ENCODE measurements around the gene PPP1R2C. TPM values are rescaled to one million over a fixed set of nuclear protein-coding genes. Genes with fewer than 3 reads are reported as not detected.

PPP1R2C gene
- not detected for total RNA-seq

- ChIA-PET POLR2A (no interaction called here), CTCF (no interaction called here)
Measured at GRCh38 chrX:42778096-42778495, at the start of gene PPP1R2C. Gene PPP1R2C (minus strand): TSS chrX:42778163. CDS start chrX:42778079, 84 bp downstream.

- POLR2A ChIA-PET = no interaction called here
Measured at GRCh38 chrX:42825201-42825600, 47.2 kb upstream of the PPP1R2C start.

DNA sequence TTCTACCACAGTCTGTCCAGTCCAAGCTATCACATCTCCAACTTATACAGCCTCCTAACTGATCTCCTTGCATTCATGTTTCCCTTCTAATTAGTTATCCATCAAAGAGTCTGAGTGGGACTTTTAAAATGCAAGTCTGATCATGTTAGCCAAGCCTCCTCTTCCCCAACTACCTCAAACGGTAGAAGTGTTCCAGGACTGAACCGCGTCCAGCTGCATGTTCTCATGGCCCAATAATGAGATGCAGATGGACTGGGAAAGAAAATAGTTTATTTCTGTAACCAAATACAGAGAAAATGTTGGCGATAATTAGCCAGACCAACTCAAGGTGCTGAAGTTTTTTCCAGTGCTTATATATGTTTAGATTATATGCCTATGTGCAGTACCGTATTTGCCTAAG is 46.6 kb upstream of the PPP1R2C start:
- ChIA-PET CTCF (no interaction called here), POLR2A (no interaction called here)

More at GRCh38 chrX:42825201-42825600, 47.2 kb upstream of the PPP1R2C start:
- CTCF ChIA-PET = no interaction called here

- POLR2A ChIA-PET = no interaction called here
- CTCF ChIA-PET = no interaction called here
Measured at GRCh38 chrX:42823443-42823842, 45.5 kb upstream of the PPP1R2C start.

DNA sequence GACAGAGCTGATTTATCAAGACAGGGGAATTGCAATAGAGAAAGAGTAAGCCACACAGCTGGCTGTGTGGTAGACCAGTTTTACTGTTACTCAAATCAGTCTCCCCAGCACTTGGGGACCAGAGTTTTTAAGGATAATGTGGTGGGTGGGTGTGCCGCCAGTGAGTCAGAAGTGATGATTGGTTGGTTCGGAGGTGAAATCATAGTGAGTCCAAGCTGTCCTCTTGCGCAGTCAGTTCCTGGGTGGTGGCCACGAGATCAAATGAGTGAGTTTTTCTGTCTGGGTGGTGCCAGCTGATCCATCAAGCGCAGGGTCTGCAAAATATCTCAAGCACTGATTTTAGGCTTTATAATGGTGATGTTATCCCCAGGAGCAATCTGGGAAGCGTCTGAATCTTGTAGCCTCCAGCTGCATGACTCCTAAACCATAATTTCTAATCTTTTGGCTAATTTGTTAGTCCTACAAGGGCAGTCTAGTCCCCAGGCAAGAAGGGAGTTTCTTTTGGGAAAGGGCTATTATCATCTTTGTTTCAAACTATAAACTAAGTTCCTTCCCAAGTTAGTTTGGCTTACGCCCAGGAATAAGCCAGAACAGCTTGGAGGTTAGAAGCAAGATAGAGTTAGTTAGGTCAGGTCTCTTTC is 44.0 kb upstream of the PPP1R2C start:
- ChIA-PET CTCF (no interaction called here), POLR2A (no interaction called here)

- CTCF ChIA-PET = no interaction called here
- POLR2A ChIA-PET = no interaction called here
Measured at GRCh38 chrX:42818151-42818921, 40.4 kb upstream of the PPP1R2C start.

DNA sequence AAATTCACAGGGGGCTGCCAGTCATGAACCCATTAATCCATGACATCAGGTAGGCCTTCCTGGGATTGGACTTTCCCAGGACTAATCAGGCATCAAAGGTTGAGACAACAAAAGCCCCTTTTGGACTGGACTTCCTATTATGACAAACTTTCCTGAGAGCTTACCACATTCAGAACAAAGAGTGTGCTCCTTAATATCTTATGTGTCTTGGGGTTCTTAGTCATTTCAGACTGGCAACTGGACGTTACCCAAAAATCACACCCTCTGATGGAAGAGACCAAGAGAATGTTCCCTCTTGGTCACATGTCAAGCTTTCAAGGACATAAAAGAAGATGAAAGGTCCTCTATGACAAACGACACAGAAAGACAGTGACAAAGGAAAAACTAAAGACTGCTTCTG is 31.6 kb upstream of the PPP1R2C start:
- ChIA-PET POLR2A (no interaction called here), CTCF (no interaction called here)

GRCh38 chrX:42807393-42807792 is 29.4 kb upstream of the PPP1R2C start:
- ChIA-PET POLR2A (no interaction called here), CTCF (no interaction called here)

- ChIA-PET CTCF (no interaction called here), POLR2A (no interaction called here)
Measured at GRCh38 chrX:42804524-42804923, 26.6 kb upstream of the PPP1R2C start.

DNA sequence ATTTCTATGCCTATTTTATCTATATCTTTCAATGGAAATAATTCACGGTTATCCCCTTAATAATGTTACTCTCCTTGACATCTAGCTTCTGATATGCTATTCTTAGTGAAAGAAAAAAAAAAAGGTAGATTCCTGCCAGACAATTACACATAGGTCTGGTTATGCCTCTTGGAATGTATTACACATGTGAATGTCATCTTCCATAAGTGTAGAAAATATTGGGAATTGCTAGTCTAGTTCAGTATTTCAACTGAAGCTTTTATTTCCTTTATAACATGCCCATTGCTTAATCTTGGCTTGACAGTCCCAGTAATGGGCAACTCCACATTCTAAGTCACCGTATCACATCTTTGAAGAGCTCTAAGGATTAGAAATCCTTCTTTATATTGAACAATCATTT is 25.4 kb upstream of the PPP1R2C start:
- ChIA-PET CTCF (no interaction called here), POLR2A (no interaction called here)

DNA sequence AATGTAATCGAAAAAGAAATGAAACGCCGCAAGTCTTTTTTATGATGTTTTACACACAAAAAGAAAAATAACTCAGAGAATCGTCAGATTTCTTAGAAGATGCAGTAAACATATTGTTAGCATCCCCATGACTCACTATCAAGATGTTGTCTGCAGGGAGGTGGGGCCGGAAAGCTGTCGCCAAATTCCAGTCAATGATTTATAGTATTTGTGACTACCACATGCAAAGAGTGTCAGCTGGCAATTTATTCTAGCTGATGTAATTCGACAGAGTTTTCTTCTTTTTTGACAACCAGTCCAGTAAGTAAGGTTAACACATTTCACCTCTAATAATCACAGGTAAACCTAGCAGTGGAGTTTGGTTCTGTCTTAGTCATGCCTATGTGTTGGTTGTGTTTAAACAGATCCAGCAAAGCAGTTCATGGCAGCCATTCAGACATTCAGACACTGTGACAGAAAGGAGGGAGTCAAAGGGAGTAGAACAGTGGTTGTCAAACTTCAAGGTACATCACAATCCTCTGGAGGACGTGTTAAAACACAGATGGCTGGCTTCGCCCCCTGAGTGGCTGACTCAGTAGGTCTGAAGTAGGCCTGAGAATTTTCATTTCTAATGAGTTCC is 19.8 kb upstream of the PPP1R2C start:
- ChIA-PET POLR2A (no interaction called here), CTCF (no interaction called here)

- ChIA-PET POLR2A (no interaction called here), CTCF (no interaction called here)
Measured at GRCh38 chrX:42783451-42783850, 5.5 kb upstream of the PPP1R2C start.

DNA sequence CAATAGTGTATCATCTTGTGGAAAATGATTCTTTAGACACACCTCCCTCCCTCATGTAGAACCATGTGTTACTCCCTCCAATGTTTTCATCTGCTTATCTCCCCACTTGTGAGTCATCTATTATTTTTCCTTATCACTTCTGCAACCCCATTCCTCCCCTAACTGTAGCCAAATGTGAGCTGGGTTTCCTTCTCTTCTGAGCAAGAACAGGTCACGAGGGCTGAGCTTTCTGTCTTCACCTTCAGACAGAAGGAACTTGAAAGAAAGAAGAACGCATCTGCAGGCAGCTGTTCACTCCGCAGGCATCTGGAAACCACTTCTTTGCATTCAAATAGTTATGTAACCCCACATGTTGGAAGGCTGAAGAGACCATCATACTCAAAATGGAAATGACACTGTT is 1.8 kb downstream of the PPP1R2C start:
- CTCF ChIA-PET = no interaction called here
- POLR2A ChIA-PET = no interaction called here

DNA sequence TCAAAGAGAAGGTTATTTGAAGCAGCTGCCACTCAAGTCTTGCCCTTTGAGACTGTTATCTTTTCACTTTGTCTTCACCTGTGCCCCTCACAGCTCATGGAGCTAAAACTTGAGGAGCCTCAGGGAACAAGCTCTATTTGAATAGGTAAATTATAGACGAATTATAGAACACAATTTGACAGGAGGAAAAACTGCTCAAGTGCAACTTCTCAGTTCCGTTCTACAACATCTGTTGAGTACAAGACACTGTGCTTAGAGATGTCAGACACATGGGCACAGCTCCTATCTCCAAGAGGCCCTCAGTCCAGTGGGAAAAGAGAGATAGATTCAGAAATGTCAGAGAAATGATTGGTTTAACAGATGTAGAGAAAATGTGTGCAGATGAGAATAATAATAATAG is 5.1 kb downstream of the PPP1R2C start:
- ChIA-PET CTCF (no interaction called here), POLR2A (no interaction called here)

- POLR2A ChIA-PET = no interaction called here
- CTCF ChIA-PET = no interaction called here
Measured at GRCh38 chrX:42771506-42772335, 6.2 kb downstream of the PPP1R2C start.

DNA sequence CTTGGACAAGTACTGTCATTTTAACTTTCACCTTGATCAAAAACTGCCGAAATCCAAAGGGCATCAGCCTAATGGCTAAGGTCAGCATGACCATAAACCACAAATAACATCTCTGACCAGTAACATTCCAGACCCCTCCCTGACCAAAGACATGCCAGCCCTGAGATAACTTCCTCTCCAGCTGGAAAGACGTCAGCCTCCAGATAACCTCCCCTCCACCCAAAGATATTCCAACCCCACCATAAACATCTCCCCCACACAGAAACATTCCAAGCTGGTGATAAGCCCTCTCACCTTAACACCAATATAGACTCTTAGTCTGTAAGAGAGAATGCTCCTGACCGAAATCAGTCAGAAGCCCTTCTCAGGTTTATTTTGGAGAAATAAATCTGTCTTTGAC is 7.4 kb downstream of the PPP1R2C start:
- ChIA-PET CTCF (no interaction called here), POLR2A (no interaction called here)

- POLR2A ChIA-PET = no interaction called here
- CTCF ChIA-PET = no interaction called here
Measured at GRCh38 chrX:42759881-42760280, 18.1 kb downstream of the PPP1R2C start.

DNA sequence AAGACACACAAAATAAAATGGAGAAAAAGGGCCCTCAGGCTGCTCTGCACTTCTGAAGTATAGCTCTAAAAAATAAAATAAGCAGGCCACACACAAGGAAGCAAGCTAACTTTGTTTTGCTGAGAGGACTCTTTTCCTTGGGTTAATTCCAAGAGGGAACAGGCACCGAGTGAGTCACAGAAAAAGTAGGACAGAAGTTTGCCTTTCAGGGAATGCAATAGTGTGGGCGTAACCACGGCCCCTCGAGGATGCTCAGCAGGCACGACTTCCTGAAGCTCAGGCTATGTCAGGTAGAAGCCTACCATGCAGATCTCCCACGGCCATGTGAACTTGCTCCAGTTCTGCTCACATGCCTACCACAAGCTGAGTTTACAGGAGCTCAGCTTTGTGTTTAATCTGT is 22.1 kb downstream of the PPP1R2C start:
- POLR2A ChIA-PET = no interaction called here
- CTCF ChIA-PET = interaction anchor here (0.5 kb wide), 1 partner anchor 72 kb away, joined by 3 read pairs; no protein-coding TSS in a partner anchor

DNA sequence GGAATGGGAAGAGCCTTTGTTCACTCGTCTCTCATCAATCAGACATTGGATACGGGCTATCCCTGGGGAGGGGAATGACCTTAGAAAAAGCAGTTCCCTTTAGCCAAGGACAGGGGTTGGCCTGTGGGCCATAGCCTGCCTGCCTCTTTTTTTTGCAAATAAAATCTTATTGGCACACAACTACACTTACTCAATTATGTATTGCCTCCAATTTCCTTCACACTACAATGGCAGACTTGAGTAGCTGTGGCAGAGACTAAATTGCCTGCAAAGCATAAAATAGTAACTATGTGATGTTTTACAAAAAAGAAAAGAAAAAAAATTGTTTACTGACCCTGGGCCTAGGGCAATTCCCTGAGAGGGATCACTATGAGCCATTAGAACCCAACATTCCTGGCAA is 23.4 kb downstream of the PPP1R2C start:
- ChIA-PET POLR2A (no interaction called here), CTCF (no interaction called here)

DNA sequence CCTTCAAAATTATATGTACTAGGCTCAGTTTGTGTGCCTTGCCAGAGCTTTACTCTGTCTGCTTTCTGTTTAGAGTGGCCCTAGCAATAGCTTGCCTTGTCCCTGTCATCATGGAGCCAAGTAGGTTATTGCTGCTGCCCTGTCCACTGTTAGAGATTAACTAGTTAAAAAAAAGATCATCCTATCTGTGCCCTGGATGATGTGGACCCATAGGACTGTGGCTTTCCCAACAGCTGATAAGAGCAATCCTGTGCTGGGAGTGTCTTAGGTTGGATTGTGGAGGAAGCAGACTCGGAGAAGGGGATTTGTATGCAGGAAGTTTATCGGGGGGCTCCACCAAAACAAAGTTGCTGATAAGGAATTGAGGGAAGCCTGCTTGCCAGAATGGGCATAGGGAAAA is 23.8 kb downstream of the PPP1R2C start:
- ChIA-PET POLR2A (no interaction called here), CTCF (no interaction called here)

DNA sequence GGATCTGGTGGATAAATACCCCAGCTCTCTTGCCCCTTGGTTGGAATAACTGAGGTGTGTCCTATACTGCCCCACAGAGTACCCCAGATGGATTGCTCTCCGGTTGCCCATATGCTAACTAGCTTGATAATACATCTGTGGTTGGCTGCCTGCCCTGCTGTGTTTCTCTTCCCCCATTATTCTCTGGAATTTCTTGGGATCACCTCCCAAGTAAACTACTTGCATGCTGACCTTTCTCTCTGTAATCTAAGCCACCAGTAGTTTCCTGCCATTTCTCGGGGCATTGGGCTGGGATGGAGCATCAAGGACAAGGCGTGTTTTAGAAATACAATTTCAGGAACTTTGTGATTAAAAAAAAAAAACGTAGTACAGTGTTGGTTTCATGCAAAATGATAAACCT is 25.2 kb downstream of the PPP1R2C start:
- CTCF ChIA-PET = no interaction called here
- POLR2A ChIA-PET = no interaction called here
